Activated naive CD8-positive, alpha-beta T cell treated with anti-CD3 and anti-CD28 coated beads, Interleukin-2, amount 50 U/mL, for 24 hours (primary cell): Measurements from ENCODE around the gene ARHGAP26.
"Not testable (repeated sequence)": the region's sequence is repeated elsewhere in the genome, so short reads cannot be mapped to it uniquely, and the experiment has no call there.

Experiments
- ATAC-seq: fragments of 150-1000 bp; cut with Tn5 transposase; one replicate; pipeline ENCODE4 v1.10.0; 2021
- DNase-seq: peaks from one replicate; pipeline ENCODE4 v3.0.0; 2021
- H3K27ac Mint-ChIP-seq: one replicate; pipeline ENCODE4 v1.8.0; 2021; ENCODE audit warnings: mild to moderate bottlenecking, mixed read lengths
- H3K27me3 Mint-ChIP-seq: one replicate; pipeline ENCODE4 v1.8.0; 2021; ENCODE audit warnings: mixed read lengths
- H3K36me3 Mint-ChIP-seq: one replicate; pipeline ENCODE4 v1.8.0; 2021; ENCODE audit warnings: low read depth, mixed read lengths
- H3K4me1 Mint-ChIP-seq: one replicate; pipeline ENCODE4 v1.8.0; 2021; ENCODE audit warnings: mixed read lengths
- H3K4me3 Mint-ChIP-seq: one replicate; pipeline ENCODE4 v1.8.0; 2021; ENCODE audit warnings: mild to moderate bottlenecking, moderate library complexity, mixed read lengths
- H3K9me3 Mint-ChIP-seq: one replicate; pipeline ENCODE4 v1.8.0; 2021; ENCODE audit warnings: mixed read lengths

ARHGAP26 gene

DNA sequence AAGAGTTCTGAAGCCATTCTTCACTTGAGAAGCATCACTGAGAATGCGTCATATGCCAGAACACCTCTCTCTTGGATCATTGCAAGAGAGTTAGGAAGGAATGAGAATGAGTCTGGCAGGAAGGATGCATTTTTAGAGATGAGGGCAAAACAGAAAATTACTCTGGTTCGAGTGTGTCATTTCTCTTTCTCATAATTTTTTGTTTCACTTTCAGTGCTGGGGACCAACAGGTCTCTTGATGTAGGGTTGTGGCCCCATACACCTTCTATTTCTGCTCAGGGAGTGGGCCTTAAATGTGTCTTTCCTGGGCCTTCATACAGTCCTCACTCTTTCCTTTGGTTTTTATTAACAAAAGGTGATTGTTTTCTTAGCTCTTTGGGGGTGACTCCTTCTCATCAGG lies 330.9 kb downstream of the ARHGAP26 start:
- Mint-ChIP-seq H3K4me1 (peaks cover 48% of the 10 kb centered on the region), H3K4me3 (peak overlapping the region; percentile 53), H3K9me3 (peaks cover 3% of the 10 kb centered on the region), H3K27ac (peak overlapping the region; percentile 98), H3K27me3 (no peaks in the 10 kb centered on the region), H3K36me3 (peaks cover 13% of the 10 kb centered on the region)
- ATAC-seq = peak; percentile 71
- no peak for DNase-seq

DNA sequence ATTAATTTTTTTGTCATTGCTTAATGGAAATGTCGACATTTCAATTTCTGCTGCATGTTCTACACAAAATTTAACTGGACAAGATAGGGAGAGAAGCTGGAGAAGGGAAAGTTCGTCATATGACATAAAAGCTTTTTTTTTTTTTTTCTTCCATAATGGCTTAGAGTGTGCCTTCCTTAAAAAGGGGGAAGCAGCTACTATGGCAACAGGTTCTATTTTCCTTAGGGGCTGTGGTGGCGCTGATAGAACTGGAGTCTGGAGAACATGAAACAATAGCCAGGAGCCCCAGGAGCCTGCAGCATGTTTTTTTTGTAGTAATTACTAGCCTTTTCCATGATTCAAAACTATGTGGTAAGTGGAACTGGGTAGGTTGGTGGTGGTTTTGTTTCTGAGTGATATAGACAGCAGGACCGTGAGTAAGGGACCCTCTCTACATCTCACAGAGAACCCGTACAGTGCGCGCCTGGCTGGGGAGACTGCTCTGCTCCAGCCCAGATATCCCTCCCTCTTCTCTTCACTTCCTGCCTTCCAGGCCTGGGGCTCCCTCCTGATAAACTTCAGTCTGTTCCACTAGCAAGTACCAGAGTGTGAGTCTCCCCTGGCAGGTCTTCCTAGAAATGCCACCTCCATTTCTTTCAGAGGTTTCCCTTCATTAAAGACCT lies 331.7 kb downstream of the ARHGAP26 start:
- ATAC-seq = peak; percentile 99
- H3K4me3 Mint-ChIP-seq = peak overlapping the region; percentile 53
- DNase-seq = peak; percentile 65

DNA sequence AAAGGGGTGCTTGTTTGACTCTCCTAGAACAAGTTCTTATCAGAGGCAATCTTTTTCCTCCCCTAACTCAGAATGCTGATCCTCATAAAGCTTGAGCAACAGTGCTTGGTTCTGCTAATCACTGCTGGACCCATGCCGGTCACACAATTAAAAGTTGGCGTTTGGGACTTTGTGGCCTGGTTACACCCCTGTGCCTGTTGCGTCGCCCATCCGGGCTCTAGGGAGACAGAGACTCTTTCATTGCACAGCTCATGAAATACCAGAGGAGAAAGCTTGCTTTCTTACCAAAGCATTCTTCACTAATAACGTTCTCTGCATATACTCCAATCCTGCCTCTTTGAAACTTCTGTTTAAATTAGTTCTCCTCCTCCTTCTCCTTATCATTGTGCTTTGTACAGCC lies 332.2 kb downstream of the ARHGAP26 start:
- DNase-seq (no peak), ATAC-seq (no peak)
- peaks cover 48% of the 10 kb centered on the region for H3K4me1 Mint-ChIP-seq
- peak overlapping the region; percentile 98 for H3K27ac Mint-ChIP-seq
- peaks cover 3% of the 10 kb centered on the region for H3K9me3 Mint-ChIP-seq
- H3K36me3 Mint-ChIP-seq = peaks cover 10% of the 10 kb centered on the region
- peak overlapping the region; percentile 53 for H3K4me3 Mint-ChIP-seq
- no peaks in the 10 kb centered on the region for H3K27me3 Mint-ChIP-seq

More for the DNA sequence above, 331.7 kb downstream of the ARHGAP26 start:
- peak overlapping the region; percentile 98 for H3K27ac Mint-ChIP-seq
- H3K4me1 Mint-ChIP-seq = peaks cover 48% of the 10 kb centered on the region
- H3K9me3 Mint-ChIP-seq = peaks cover 3% of the 10 kb centered on the region
- peaks cover 10% of the 10 kb centered on the region for H3K36me3 Mint-ChIP-seq
- no peaks in the 10 kb centered on the region for H3K27me3 Mint-ChIP-seq

DNA sequence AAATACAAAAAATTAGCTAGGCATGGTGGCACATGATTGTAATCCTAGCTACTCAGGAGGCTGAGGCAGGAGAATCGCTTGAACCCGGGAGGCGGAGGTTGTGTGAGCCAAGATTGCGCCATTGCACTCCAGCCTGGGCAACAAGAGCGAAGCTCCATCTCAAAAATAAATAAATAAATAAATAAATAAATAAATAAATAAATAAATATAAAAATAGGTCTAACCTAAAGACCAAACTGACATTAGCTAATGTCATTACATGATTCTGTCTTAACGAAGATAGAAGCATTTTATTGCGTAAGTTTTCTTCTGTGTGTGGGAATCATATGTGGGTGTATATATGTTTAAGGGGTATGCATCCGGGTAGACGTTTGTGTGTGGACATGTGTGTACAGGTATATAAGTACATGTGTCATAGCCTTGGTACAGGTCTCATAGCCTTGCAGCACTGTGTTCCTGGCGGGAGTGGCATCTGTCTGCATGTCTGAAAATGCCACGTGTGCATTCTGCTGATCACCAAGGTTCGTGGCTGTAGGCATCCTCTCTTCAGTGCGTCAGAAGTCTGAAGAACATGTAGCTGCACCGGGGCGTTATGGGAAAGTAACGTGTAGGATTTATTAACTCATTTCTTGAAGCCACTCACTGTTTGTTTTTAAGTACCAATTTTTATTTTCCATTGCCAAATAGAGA lies 335.2 kb downstream of the ARHGAP26 start:
- H3K27me3 Mint-ChIP-seq = no peaks in the 10 kb centered on the region
- DNase-seq = no peak
- no peak for ATAC-seq
- peak overlapping the region; percentile 47 for H3K27ac Mint-ChIP-seq
- H3K36me3 Mint-ChIP-seq = peaks cover 7% of the 10 kb centered on the region
- H3K9me3 Mint-ChIP-seq = no peaks in the 10 kb centered on the region
- H3K4me1 Mint-ChIP-seq = peaks cover 39% of the 10 kb centered on the region
- no peak overlapping the region for H3K4me3 Mint-ChIP-seq

DNA sequence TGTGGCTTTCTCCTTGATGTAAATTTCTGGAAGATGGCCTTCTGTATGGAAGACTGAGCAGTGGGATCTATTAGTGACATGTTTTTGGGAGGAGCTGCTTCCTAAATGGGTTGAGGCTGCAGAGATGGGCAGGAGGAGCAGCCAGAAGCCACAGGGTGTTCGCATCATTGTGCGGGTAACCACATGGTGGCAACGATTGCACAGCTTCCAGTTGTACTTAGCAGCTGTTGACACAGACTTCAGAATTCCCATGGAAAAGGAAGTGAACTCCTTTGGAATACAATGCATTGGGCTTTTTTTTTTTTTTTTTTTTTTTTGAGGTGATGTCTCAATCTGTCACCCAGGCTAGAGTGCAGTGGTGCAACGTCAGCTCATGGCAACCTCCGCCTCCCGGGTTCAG lies 336.0 kb downstream of the ARHGAP26 start:
- ATAC-seq (no peak), DNase-seq (no peak)
- H3K27me3 Mint-ChIP-seq = no peaks in the 10 kb centered on the region
- H3K4me1 Mint-ChIP-seq = peaks cover 31% of the 10 kb centered on the region
- H3K9me3 Mint-ChIP-seq = no peaks in the 10 kb centered on the region
- peak overlapping the region; percentile 47 for H3K27ac Mint-ChIP-seq
- H3K36me3 Mint-ChIP-seq = peaks cover 3% of the 10 kb centered on the region
- no peak overlapping the region for H3K4me3 Mint-ChIP-seq

DNA sequence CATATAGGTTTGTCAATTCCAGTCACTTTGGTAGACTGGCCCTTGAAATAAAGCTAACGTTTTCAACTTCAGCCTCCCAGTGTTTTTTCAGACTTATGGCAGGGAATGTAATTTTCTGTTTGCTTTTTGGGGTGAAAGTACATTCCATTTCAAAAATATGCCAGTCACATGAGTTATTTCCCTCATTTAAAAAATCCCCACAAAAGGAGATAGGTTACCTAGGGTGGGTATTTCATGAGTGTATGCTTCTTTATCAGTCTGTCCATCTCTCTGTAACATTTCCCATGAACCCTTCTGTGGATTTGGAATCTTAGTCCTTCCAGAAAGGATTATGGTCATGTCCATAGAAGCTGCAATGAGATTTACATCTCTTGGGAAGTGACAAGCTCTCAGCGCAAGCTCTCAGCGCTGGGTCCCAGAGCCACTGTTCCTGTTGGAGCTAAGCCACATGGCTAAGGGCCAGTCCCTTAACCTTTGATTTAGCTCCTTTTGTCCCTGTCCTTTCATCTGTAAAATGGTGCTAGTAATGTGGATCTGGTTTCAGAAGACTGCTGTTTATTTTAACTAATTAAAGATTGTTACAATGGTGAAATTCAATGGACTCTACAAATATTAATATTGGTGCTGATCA lies 338.4 kb downstream of the ARHGAP26 start:
- Mint-ChIP-seq H3K4me1 (peaks cover 18% of the 10 kb centered on the region), H3K4me3 (no peak overlapping the region), H3K27ac (no peak overlapping the region), H3K9me3 (no peaks in the 10 kb centered on the region), H3K27me3 (no peaks in the 10 kb centered on the region), H3K36me3 (peaks cover 1% of the 10 kb centered on the region)
- ATAC-seq = no peak
- no peak for DNase-seq

DNA sequence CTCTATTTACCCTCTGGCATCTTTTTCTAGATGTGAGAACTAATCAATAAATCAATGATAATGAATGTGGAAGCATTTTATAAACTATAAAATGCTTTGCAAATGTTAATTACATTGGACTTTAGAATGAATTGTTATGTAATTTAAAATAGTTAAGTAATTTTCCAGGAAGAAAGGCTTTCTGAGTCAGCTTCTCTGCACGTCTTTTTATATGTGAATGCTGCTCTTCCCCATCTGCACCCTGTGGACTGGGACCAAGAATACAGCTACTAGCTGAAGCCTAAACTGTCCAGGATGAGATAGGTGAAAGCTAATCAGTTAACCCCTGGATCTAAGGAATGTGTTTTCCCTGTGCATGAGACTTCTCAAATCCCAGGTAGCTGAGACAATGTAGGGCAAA lies 340.4 kb downstream of the ARHGAP26 start:
- Mint-ChIP-seq H3K4me1 (peaks cover 29% of the 10 kb centered on the region), H3K4me3 (no peak overlapping the region), H3K36me3 (peaks cover 1% of the 10 kb centered on the region), H3K9me3 (no peaks in the 10 kb centered on the region), H3K27me3 (no peaks in the 10 kb centered on the region), H3K27ac (no peak overlapping the region)
- DNase-seq (no peak), ATAC-seq (no peak)

DNA sequence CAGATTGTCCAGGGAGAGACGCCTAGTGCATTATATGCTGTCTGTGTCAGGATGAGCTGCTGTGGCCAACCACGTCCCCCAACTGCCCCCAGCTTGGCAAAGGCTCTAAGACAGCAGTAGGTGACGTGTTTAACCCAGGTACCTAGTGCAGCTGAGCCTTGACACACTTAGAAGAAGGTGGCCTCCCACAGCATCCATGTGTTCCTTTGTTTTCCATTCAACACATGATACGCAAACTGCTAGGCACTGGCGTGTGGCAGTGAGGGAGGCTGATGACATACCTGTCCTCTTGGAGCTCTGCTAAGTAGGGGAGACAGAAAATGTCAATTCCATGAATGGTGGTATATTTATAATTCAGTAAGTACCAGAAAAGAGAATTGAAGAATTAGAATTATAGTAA lies 341.6 kb downstream of the ARHGAP26 start:
- no peak for DNase-seq
- H3K4me3 Mint-ChIP-seq = no peak overlapping the region
- peaks cover 23% of the 10 kb centered on the region for H3K4me1 Mint-ChIP-seq
- H3K27ac Mint-ChIP-seq = no peak overlapping the region
- no peak for ATAC-seq
- no peaks in the 10 kb centered on the region for H3K27me3 Mint-ChIP-seq
- no peaks in the 10 kb centered on the region for H3K36me3 Mint-ChIP-seq
- H3K9me3 Mint-ChIP-seq = no peaks in the 10 kb centered on the region

DNA sequence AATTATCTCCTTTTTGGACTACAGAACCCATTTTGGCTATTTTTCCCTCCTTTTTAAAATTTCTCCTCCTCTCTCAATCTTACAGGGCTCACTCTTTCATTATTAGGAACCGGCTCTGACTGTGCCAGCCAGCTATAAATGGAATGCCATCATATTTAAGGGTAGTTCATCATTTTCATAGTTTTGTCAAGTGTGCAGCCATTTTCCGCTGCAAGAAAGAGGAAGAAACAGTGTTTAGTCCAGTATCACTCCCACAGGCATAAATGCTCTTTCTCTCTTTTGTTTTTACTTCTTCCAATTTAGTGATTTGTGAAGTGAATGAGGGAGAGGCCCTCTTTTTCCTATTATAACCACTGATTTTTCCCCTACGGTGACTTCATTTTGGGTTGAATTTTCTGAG lies 343.3 kb downstream of the ARHGAP26 start:
- no peaks in the 10 kb centered on the region for H3K27me3 Mint-ChIP-seq
- no peak overlapping the region for H3K4me3 Mint-ChIP-seq
- H3K9me3 Mint-ChIP-seq = no peaks in the 10 kb centered on the region
- ATAC-seq (peak; percentile 5), DNase-seq (no peak)
- no peaks in the 10 kb centered on the region for H3K36me3 Mint-ChIP-seq
- peaks cover 31% of the 10 kb centered on the region for H3K4me1 Mint-ChIP-seq
- H3K27ac Mint-ChIP-seq = peak overlapping the region; percentile 61

DNA sequence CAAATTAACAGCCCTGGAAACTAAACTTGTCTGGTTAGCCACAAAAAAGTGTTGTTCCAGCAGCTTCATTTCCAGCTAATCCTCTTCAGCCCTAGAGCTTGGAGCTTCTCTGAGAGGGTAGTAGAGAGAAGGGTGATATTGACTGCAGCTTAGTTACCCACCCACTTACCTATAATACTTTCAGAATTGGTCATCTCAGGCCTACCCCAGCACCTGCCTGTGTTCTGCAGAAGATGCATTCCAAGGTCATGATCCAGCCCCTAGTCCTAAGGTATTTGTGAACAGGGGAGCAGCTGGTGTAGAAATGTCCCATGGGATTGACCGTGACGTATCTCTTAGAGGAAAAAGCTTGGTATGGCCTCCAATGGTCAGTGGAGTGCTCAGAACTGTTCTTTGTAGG lies 344.3 kb downstream of the ARHGAP26 start:
- H3K4me3 Mint-ChIP-seq = no peak overlapping the region
- peaks cover 42% of the 10 kb centered on the region for H3K4me1 Mint-ChIP-seq
- DNase-seq (no peak), ATAC-seq (peak; percentile 37)
- no peaks in the 10 kb centered on the region for H3K36me3 Mint-ChIP-seq
- no peak overlapping the region for H3K27ac Mint-ChIP-seq
- H3K27me3 Mint-ChIP-seq = no peaks in the 10 kb centered on the region
- H3K9me3 Mint-ChIP-seq = no peaks in the 10 kb centered on the region

DNA sequence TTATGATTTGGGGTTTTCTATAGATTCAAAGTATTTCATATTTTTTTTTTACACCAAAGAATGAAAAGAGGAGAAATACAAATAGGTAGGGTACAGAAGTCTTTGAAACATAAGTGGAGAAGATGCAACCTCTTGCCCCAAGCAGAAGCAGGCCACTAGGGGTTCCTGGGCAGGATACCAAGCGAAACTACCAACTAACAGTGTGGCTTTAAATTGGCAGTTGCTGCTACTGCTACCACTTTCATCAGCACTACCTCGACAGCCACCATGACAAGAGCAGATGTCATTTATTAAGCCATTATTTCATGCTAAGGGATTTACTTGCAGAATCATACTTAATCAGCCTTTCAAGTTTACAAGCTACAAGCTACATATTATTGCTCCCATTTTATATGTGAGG lies 345.2 kb downstream of the ARHGAP26 start:
- no peaks in the 10 kb centered on the region for H3K27me3 Mint-ChIP-seq
- no peaks in the 10 kb centered on the region for H3K36me3 Mint-ChIP-seq
- no peaks in the 10 kb centered on the region for H3K9me3 Mint-ChIP-seq
- DNase-seq (no peak), ATAC-seq (no peak)
- H3K4me1 Mint-ChIP-seq = peaks cover 44% of the 10 kb centered on the region
- no peak overlapping the region for H3K4me3 Mint-ChIP-seq
- H3K27ac Mint-ChIP-seq = no peak overlapping the region

DNA sequence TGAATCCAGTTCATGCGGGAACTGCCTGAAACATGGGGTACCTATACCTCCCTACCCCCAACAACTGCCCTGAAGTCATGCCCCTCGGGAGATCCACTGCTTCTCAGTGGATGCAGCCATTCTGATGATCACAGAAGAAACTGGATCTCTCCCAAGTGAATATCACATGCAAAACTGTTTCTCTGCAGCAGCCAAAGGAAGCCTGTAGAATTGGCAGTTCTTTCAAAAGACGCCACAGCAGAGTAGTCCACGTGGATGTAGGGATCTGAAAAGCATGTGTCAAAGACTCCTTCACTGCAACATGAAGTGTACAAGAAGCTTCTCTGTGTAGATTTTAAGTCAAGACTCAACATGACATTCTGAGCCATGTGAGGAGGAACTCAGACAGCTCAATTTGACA lies 346.6 kb downstream of the ARHGAP26 start:
- peaks cover 58% of the 10 kb centered on the region for H3K4me1 Mint-ChIP-seq
- peaks cover 9% of the 10 kb centered on the region for H3K36me3 Mint-ChIP-seq
- no peak overlapping the region for H3K27ac Mint-ChIP-seq
- no peak overlapping the region for H3K4me3 Mint-ChIP-seq
- no peaks in the 10 kb centered on the region for H3K9me3 Mint-ChIP-seq
- no peak for DNase-seq
- no peak for ATAC-seq
- no peaks in the 10 kb centered on the region for H3K27me3 Mint-ChIP-seq

DNA sequence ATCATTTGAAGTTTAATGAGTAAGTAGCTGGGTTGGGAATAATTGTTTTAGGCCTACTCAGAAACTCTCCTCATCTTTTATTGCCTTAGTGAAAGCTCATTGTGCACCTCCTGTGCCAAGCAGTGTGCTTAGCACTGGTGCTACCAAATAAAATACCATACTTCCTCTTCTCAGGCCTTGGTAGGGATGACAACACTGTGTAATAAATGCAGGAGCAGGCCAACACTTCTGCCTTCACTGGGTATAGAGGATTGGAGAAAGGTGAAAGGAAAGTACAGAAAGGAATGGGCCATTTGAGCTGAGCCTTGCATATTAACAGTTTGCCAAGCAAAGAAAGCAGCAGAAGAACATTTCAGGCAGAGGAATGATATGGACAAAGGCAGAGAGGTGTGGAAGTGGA lies 347.6 kb downstream of the ARHGAP26 start:
- DNase-seq (no peak), ATAC-seq (no peak)
- Mint-ChIP-seq H3K9me3 (no peaks in the 10 kb centered on the region), H3K27ac (peak overlapping the region; percentile 67), H3K4me1 (peaks cover 65% of the 10 kb centered on the region), H3K4me3 (no peak overlapping the region), H3K36me3 (peaks cover 19% of the 10 kb centered on the region), H3K27me3 (no peaks in the 10 kb centered on the region)

DNA sequence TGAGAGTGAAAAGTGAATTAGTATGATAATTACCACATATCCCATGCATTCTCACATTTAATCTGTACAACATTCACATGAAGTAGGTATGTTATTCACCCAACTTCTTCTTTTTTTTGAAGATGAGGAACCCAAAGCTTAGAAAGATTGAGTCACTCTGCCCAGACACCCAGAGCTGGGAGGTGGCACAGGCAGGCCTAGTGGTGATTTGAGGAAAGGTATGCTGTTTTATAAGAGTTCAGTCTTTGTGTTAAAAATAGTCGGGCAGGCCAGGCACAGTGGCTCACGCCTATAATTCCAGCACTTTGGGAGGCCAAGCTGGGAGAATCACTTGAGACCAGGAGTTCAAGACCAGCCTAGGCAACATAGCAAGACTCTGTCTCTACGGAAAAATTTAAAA lies 348.0 kb downstream of the ARHGAP26 start:
- DNase-seq (no peak), ATAC-seq (peak; percentile 42)
- H3K36me3 Mint-ChIP-seq = peaks cover 22% of the 10 kb centered on the region
- H3K4me3 Mint-ChIP-seq = no peak overlapping the region
- H3K27ac Mint-ChIP-seq = peak overlapping the region; percentile 67
- H3K9me3 Mint-ChIP-seq = no peaks in the 10 kb centered on the region
- peaks cover 65% of the 10 kb centered on the region for H3K4me1 Mint-ChIP-seq
- no peaks in the 10 kb centered on the region for H3K27me3 Mint-ChIP-seq

DNA sequence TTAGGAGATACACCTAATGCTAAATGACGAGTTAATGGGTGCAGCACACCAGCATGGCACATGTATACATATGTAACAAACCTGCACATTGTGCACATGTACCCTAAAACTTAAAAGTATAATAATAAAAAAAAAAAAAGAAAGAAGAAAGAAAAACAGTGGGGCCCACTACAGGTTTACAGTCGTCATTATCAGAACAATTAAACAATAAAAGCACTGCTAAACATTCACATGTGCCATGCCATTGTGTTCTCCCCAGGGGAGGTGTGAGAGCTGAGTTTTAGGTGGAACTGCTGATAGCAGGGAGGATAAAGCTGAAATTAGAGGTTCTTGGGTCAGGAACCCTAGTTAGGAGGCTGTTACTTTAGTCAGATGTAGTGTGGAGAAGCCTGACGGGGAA lies 348.6 kb downstream of the ARHGAP26 start:
- H3K4me3 Mint-ChIP-seq, ATAC-seq, H3K9me3 Mint-ChIP-seq, H3K27me3 Mint-ChIP-seq, DNase-seq: not testable (repeated sequence)
- Mint-ChIP-seq H3K4me1 (peaks cover 59% of the 10 kb centered on the region), H3K27ac (peak overlapping the region; percentile 67), H3K36me3 (peaks cover 22% of the 10 kb centered on the region)
